Keratinocyte (primary cell): Measurements from ENCODE around the gene PRLH. TPM values are rescaled to one million over a fixed set of nuclear protein-coding genes. Genes with fewer than 3 reads are reported as not detected.

Source experiments
- DNase-seq: peaks from one replicate; pipeline ENCODE4 v3.0.0-alpha.2; 2011; ENCODE audit warnings: low read depth, missing footprints, low spot score
- FAIRE-seq: peaks from 2 replicates; lab custom pipeline; 2011; peaks lifted over from hg19 to GRCh38; lab: Jason Lieb, UNC
- H2AFZ ChIP-seq: 2 replicates; pipeline ENCODE4 v1.6.0; 2012; ENCODE audit warnings: low read length, control low read depth, inconsistent platforms; ENCODE audit not compliant: control insufficient read depth
- H3K27ac ChIP-seq: 2 replicates; pipeline ENCODE4 v1.5.1; 2011; ENCODE audit warnings: low read length; ENCODE audit not compliant: control insufficient read depth, insufficient read depth
- H3K27me3 ChIP-seq: 3 replicates; pipeline ENCODE4 v1.6.0; 2011; ENCODE audit warnings: low read length; ENCODE audit not compliant: control insufficient read depth, insufficient read depth; ENCODE audit errors: extremely low read depth
- H3K36me3 ChIP-seq, 2 experiments: 2 replicates in 1 of 2; 3 replicates in 1 of 2; pipeline ENCODE4 v1.5.1; 2011; ENCODE audit warnings: low read length in 2 of 2, mild to moderate bottlenecking in 1 of 2; ENCODE audit not compliant: control insufficient read depth in 2 of 2, insufficient read depth in 2 of 2; ENCODE audit errors: extremely low read depth in 1 of 2
- H3K4me1 ChIP-seq: 3 replicates; pipeline ENCODE4 v1.5.1; 2011; ENCODE audit warnings: low read length; ENCODE audit not compliant: control insufficient read depth, insufficient read depth; ENCODE audit errors: extremely low read depth
- H3K4me2 ChIP-seq: 3 replicates; pipeline ENCODE4 v1.6.0; 2011; ENCODE audit warnings: low read depth, low read length; ENCODE audit not compliant: control insufficient read depth, insufficient read depth; ENCODE audit errors: extremely low read depth
- H3K4me3 ChIP-seq, 3 experiments: fragments of 200-600 bp in 1 of 3; sonication (generic) in 1 of 3; 2 replicates in 2 of 3; 3 replicates in 1 of 3; pipeline ENCODE4 v1.5.1; 2011 to 2016; ENCODE audit warnings: low read length in 3 of 3, mild to moderate bottlenecking in 3 of 3, control low read depth in 2 of 3, inconsistent platforms in 1 of 3, low read depth in 1 of 3, mixed read lengths in 1 of 3, mixed run types in 1 of 3, moderate library complexity in 1 of 3; ENCODE audit not compliant: control insufficient read depth in 2 of 3, insufficient read depth in 2 of 3; ENCODE audit errors: extremely low read depth in 1 of 3
- H3K79me2 ChIP-seq: 2 replicates; pipeline ENCODE4 v1.6.0; 2012; ENCODE audit warnings: low read length; ENCODE audit not compliant: control insufficient read depth, insufficient read depth
- H3K9ac ChIP-seq: 3 replicates; pipeline ENCODE4 v1.6.0; 2011; ENCODE audit warnings: low read length; ENCODE audit not compliant: control insufficient read depth, insufficient read depth; ENCODE audit errors: extremely low read depth
- H3K9me1 ChIP-seq: 3 replicates; pipeline ENCODE4 v1.6.0; 2011; ENCODE audit warnings: low read length; ENCODE audit not compliant: control insufficient read depth, insufficient read depth; ENCODE audit errors: extremely low read depth
- H3K9me3 ChIP-seq: 2 replicates; pipeline ENCODE4 v1.5.1; 2012; ENCODE audit warnings: low read depth, low read length; ENCODE audit not compliant: control insufficient read depth
- H4K20me1 ChIP-seq: 3 replicates; pipeline ENCODE4 v1.6.0; 2011; ENCODE audit warnings: low read length; ENCODE audit not compliant: control insufficient read depth, insufficient read depth; ENCODE audit errors: extremely low read depth
- CTCF ChIP-seq, 3 experiments: IDR thresholded peaks in 1 of 3; conservative IDR thresholded peaks in 1 of 3; optimal IDR thresholded peaks in 1 of 3; 2 replicates in 2 of 3; 3 replicates in 1 of 3; pipeline versions ENCODE3 to v1.5.1; 2011; ENCODE audit warnings: low read length in 3 of 3, mild to moderate bottlenecking in 3 of 3, moderate library complexity in 2 of 3, control low read depth in 1 of 3, inconsistent platforms in 1 of 3; ENCODE audit not compliant: insufficient read depth in 2 of 3; ENCODE audit errors: extremely low read depth in 1 of 3
- EZH2 ChIP-seq: IDR thresholded peaks from one replicate; pipeline ENCODE4 v1.6.1; 2012; ENCODE audit warnings: inconsistent platforms, mild to moderate bottlenecking, low read length, moderate library complexity
- dilution Hi-C: fragments of 300-500 bp; cut with MboI; formaldehyde crosslinking; loops from one replicate; pipeline ENCODE4 v1.7.0; 2020; ENCODE audit warnings: low sequenced_read_pairs; ENCODE audit not compliant: extremely low pct_ligation_motif_present
- polyA plus RNA-seq, 5 experiments: library from polyadenylated mRNA; depleted of rRNA in 3 of 5; stranded (reverse) in 3 of 5; stranded (forward) in 1 of 5; unstranded in 1 of 5; fragments of >200 nt; gene quantifications; 1 replicate in 1 of 5; 2 replicates in 3 of 5; 3 replicates in 1 of 5; pipeline versions ENCODE4 v1.2.1 to v1.2.3, GENCODE V29; 2011 to 2012; ENCODE audit warnings: missing spikeins in 2 of 5, low read depth in 1 of 5, low replicate concordance in 1 of 5

PRLH gene
- polyA plus RNA-seq, 1 donor (not counting 4 experiments of a cell fraction or from before 2014, with no cell fraction given), result not detected

GRCh38 chr2:237540223-237540775 lies 26.1 kb upstream of the PRLH start:
- Histone ChIP-seq H3K4me2 (no peak overlapping the region), H3K27ac (no peak overlapping the region), H3K9ac (no peak overlapping the region), H3K4me3 (no peak overlapping the region), H4K20me1 (no peaks in the 10 kb centered on the region), H2AFZ (no peak overlapping the region), H3K9me3 (no peaks in the 10 kb centered on the region), H3K79me2 (no peaks in the 10 kb centered on the region), H3K4me1 (peaks cover 5% of the 10 kb centered on the region), H3K27me3 (no peaks in the 10 kb centered on the region), H3K36me3 (no peaks in the 10 kb centered on the region), H3K9me1 (peaks cover 3% of the 10 kb centered on the region)
- no peak for TF ChIP-seq EZH2
- TF ChIP-seq CTCF (optimal IDR thresholded peaks at IDR 0.05 in 1 of 3, IDR thresholded peaks at IDR 0.05 in 1 of 3, conservative IDR thresholded peaks at IDR 0.05 in 1 of 3; ENCODE audit: extremely low read depth in 1 of 3, insufficient read depth in 2 of 3, low read length in 3 of 3), result no peak
- DNase-seq (no peak), FAIRE-seq (no peak)
- dilution Hi-C loops, result no loop called here

GRCh38 chr2:237540823-237541222 lies 25.6 kb upstream of the PRLH start:
- H3K4me1 ChIP-seq, result peaks cover 5% of the 10 kb centered on the region
- dilution Hi-C loops, result no loop called here
- H3K4me3 ChIP-seq, result no peak overlapping the region
- no peak overlapping the region for H2AFZ ChIP-seq
- H4K20me1 ChIP-seq, result no peaks in the 10 kb centered on the region
- no peaks in the 10 kb centered on the region for H3K79me2 ChIP-seq
- no peak for FAIRE-seq
- H3K27me3 ChIP-seq, result no peaks in the 10 kb centered on the region
- H3K4me2 ChIP-seq, result no peak overlapping the region
- H3K9ac ChIP-seq, result no peak overlapping the region
- peaks cover 3% of the 10 kb centered on the region for H3K9me1 ChIP-seq
- H3K9me3 ChIP-seq, result no peaks in the 10 kb centered on the region
- TF ChIP-seq EZH2, result no peak
- no peak for TF ChIP-seq CTCF (optimal IDR thresholded peaks at IDR 0.05 in 1 of 3, IDR thresholded peaks at IDR 0.05 in 1 of 3, conservative IDR thresholded peaks at IDR 0.05 in 1 of 3; ENCODE audit: extremely low read depth in 1 of 3, insufficient read depth in 2 of 3, low read length in 3 of 3)
- DNase-seq, result peak; percentile 9
- no peaks in the 10 kb centered on the region for H3K36me3 ChIP-seq
- H3K27ac ChIP-seq, result no peak overlapping the region
